Kidney (tissue), 14 donors: Measurements from ENCODE around the gene FAM170B. TPM values are rescaled to one million over a fixed set of nuclear protein-coding genes. Genes with fewer than 3 reads are reported as not detected.
A peak's percentile ranks its signal among the peaks of the same experiment; 100 is the strongest.

Experiments
- DNase-seq, 5 donors: peaks; one replicate each; pipeline ENCODE4 v3.0.0-alpha.2; 2013 to 2020
- FAIRE-seq: peaks from 2 replicates; lab custom pipeline; 2012; peaks lifted over from hg19 to GRCh38; lab: Jason Lieb, UNC
- H3K27ac ChIP-seq, 2 donors: one replicate each; pipeline ENCODE4 v1.7.0; 2013; ENCODE audit warnings: low read depth in 2 of 2, low read length in 2 of 2, inconsistent platforms in 1 of 2
- H3K27me3 ChIP-seq: one replicate; pipeline ENCODE4 v1.7.1; 2013; ENCODE audit warnings: low read length, inconsistent platforms; ENCODE audit not compliant: control insufficient read depth, insufficient read depth
- H3K36me3 ChIP-seq, 3 donors: one replicate each; pipeline versions ENCODE4 v1.7.0 to v1.7.1; 2013; ENCODE audit warnings: low read length in 3 of 3, control low read depth in 1 of 3, inconsistent platforms in 1 of 3; ENCODE audit not compliant: insufficient read depth in 3 of 3, control insufficient read depth in 2 of 3
- H3K4me1 ChIP-seq, 3 donors: one replicate each; pipeline versions ENCODE4 v1.7.0 to v1.7.1; 2013; ENCODE audit warnings: low read length in 3 of 3, inconsistent platforms in 1 of 3, low read depth in 1 of 3; ENCODE audit not compliant: control insufficient read depth in 2 of 3, insufficient read depth in 2 of 3
- H3K4me3 ChIP-seq, 3 donors: one replicate each; pipeline versions ENCODE4 v1.7.0 to v1.8.1; 2013; ENCODE audit warnings: low read length in 3 of 3, control low read depth in 1 of 3, inconsistent platforms in 1 of 3
- H3K9ac ChIP-seq, 3 donors: one replicate each; pipeline versions ENCODE4 v1.7.0 to v1.7.1; 2013; ENCODE audit warnings: low read length in 3 of 3, control low read depth in 1 of 3, inconsistent platforms in 1 of 3
- H3K9me3 ChIP-seq, 3 donors: one replicate each; pipeline versions ENCODE4 v1.7.0 to v1.7.1; 2013; ENCODE audit warnings: low read length in 3 of 3, control low read depth in 1 of 3, inconsistent platforms in 1 of 3; ENCODE audit not compliant: control insufficient read depth in 2 of 3, insufficient read depth in 1 of 3
- CTCF ChIP-seq: IDR thresholded peaks from 3 replicates; pipeline ENCODE4 v1.5.1; 2012; ENCODE audit warnings: mild to moderate bottlenecking, moderate library complexity, borderline replicate concordance; ENCODE audit not compliant: insufficient read depth; ENCODE audit errors: extremely low read depth
- intact Hi-C: fragments of 100-400 bp; cut with DNase I; formaldehyde crosslinking; loops from one replicate; pipeline ENCODE4 v1.11.1; 2022
- polyA plus RNA-seq: library from polyadenylated mRNA; stranded (reverse); fragments of 350-450 nt; fragmentation: Illumina TruSeq; extraction: RNeasy Lipid Tissue Mini Kit (QIAGEN cat#74804); gene quantifications from one replicate; pipeline ENCODE4 v1.2.3, GENCODE V29; 2014; ENCODE audit warnings: low read depth, low replicate concordance; ENCODE audit not compliant: insufficient read depth
- total RNA-seq: library from RNA; stranded (reverse); fragmentation: NEBNext Ultra II Directional; extraction: Animal tissue kit (Norgen Biotek cat#: 25700); gene quantifications from one replicate; pipeline ENCODE4 v1.2.1, GENCODE V29; 2021
- donor health status: control.
- donor health status: control.
- donor health status: control.
- donor health status: control.
- donor health status: control.
- donor health status: DM: yes; HTN: yes; CAD: no.
- donor health status: Normal renal cell carcinoma (clear cell type).

The FAM170B gene
- total and polyA plus RNA-seq, 2 donors from 2014 or later = not detected

- FAIRE-seq = no peak
- H3K36me3 ChIP-seq = no peaks in the 10 kb centered on the region
- no peak for TF ChIP-seq CTCF
- no peak overlapping the region for H3K4me3 ChIP-seq
- no peak overlapping the region for H3K27ac ChIP-seq
- intact Hi-C loops = no loop called here
- H3K9ac ChIP-seq = no peak overlapping the region
- no peaks in the 10 kb centered on the region for H3K27me3 ChIP-seq
- DNase-seq = no peak
- no peaks in the 10 kb centered on the region for H3K9me3 ChIP-seq
- H3K4me1 ChIP-seq = peaks cover 0 to 4% (median 3%) of the 10 kb centered on the region in 3 donors
Measured at GRCh38 chr10:49138361-49138891, 4.6 kb upstream of the FAM170B start.

- H3K9ac ChIP-seq = no peak overlapping the region
- no peak for TF ChIP-seq CTCF
- H3K27me3 ChIP-seq = no peaks in the 10 kb centered on the region
- H3K36me3 ChIP-seq = no peaks in the 10 kb centered on the region
- H3K9me3 ChIP-seq = no peaks in the 10 kb centered on the region
- no peak for FAIRE-seq
- H3K4me3 ChIP-seq = no peak overlapping the region
- H3K27ac ChIP-seq = no peak overlapping the region
- no peak for DNase-seq
- intact Hi-C loops = no loop called here
- peaks cover 0 to 4% (median 3%) of the 10 kb centered on the region in 3 donors for H3K4me1 ChIP-seq
Measured at GRCh38 chr10:49136525-49136924, 2.7 kb upstream of the FAM170B start.

- peak overlapping the region in 1 of 2 donors; percentile 34 for H3K27ac ChIP-seq
- intact Hi-C loops = no loop called here
Measured at GRCh38 chr10:49135575-49136313, 1.9 kb upstream of the FAM170B start.

More at GRCh38 chr10:49135575-49136313, 1.9 kb upstream of the FAM170B start:
- no peaks in the 10 kb centered on the region for H3K36me3 ChIP-seq
- H3K9me3 ChIP-seq = no peaks in the 10 kb centered on the region
- no peak overlapping the region for H3K4me3 ChIP-seq
- no peaks in the 10 kb centered on the region for H3K27me3 ChIP-seq
- no peak overlapping the region for H3K9ac ChIP-seq
- TF ChIP-seq CTCF = no peak
- DNase-seq = peak in 1 of 5 donors; percentile 72
- FAIRE-seq = no peak
- peaks cover 0 to 4% (median 3%) of the 10 kb centered on the region in 3 donors for H3K4me1 ChIP-seq
